SH-SY5Y (cell line): ENCODE measurements around the gene VWDE.

ENCODE experiments used
- GATA2 ChIP-seq: IDR thresholded peaks from 2 replicates; pipeline ENCODE4 v1.6.1; 2011; ENCODE audit warnings: mild to moderate bottlenecking, low read depth, low read length
- GATA3 ChIP-seq: IDR thresholded peaks from 2 replicates; pipeline ENCODE4 v1.6.1; 2011; ENCODE audit warnings: low read depth, mild to moderate bottlenecking, low read length, moderate library complexity

DNA sequence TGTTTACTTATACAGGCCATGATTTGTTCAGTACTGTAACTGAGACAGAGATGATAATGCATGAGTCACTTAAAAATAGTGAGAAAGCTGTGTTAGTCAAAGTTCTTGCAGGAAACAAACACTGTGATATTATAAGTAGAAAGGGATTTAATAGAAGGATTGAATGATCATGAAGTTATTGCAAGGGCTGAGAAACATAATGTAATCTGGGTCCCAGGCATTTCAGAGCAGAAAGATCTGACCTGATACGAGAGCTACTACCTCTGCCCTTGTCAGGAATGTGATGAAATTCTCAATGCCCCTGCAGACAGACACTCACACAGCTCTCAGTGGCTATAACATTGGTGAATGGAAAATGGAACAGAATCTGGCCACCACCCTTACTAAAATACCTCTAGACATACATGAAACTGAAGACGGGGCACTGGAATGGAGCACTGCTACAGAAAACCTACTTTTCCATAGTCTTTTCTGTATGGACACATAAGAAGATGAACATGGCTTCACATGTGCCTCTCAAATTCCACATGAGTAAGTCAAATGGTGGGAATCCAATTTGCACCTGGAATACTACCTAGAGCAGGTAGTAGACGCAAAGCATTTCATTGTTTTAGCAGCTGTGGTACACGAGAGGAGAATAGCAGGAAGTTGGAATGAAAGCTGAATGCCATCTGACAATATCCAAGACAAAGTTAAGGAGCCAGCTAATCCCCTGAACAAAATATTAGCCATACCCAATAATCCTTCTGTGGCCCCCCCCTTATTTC, 19.1 kb upstream of the VWDE start:
- TF ChIP-seq GATA2: no peak
- no peak for TF ChIP-seq GATA3
